Fibroblast of peridontal ligament (primary cell): ENCODE data around the gene PSME3IP1.
"Not testable (repeated sequence)": the region's sequence is repeated elsewhere in the genome, so short reads cannot be mapped to it uniquely, and the experiment has no call there.

Experiments used
- DNase-seq: peaks from one replicate; pipeline ENCODE4 v3.0.0-alpha.2; 2010; ENCODE audit errors: extremely low read depth

PSME3IP1 gene

GRCh38 chr16:57185945-57186871 lies at the start of gene PSME3IP1, which contains the start of gene RSPRY1:
PSME3IP1 (minus strand) TSS chr16:57186039; CDS start chr16:57173854, 12,185 bp downstream.
RSPRY1 (plus strand) TSS chr16:57186329; CDS start chr16:57204659, 18,330 bp downstream.
- DNase-seq: peak; percentile 99

- DNase-seq: peak; percentile 40
These were observed 49.5 kb upstream of the PSME3IP1 start for GRCh38 chr16:57235128-57236021.

- DNase-seq: no peak
These were observed 48.9 kb upstream of the PSME3IP1 start for GRCh38 chr16:57234707-57235092.

GRCh38 chr16:57233944-57234706 lies 48.3 kb upstream of the PSME3IP1 start:
- DNase-seq: no peak

GRCh38 chr16:57231821-57232350 lies 46.0 kb upstream of the PSME3IP1 start:
- no peak for DNase-seq

- DNase-seq: no peak
These were observed 43.2 kb upstream of the PSME3IP1 start for GRCh38 chr16:57229079-57229478.

- DNase-seq: no peak
These were observed 41.1 kb upstream of the PSME3IP1 start for GRCh38 chr16:57226701-57227621.

GRCh38 chr16:57225978-57226377 lies 40.1 kb upstream of the PSME3IP1 start:
- no peak for DNase-seq

- DNase-seq: no peak
These were observed 39.0 kb upstream of the PSME3IP1 start for GRCh38 chr16:57224651-57225335.

GRCh38 chr16:57223057-57223456 lies 37.2 kb upstream of the PSME3IP1 start:
- no peak for DNase-seq

GRCh38 chr16:57216968-57217367 lies 31.1 kb upstream of the PSME3IP1 start:
- no peak for DNase-seq

- DNase-seq: peak; percentile 49
These were observed 27.6 kb upstream of the PSME3IP1 start for GRCh38 chr16:57213462-57213861.

- DNase-seq: no peak
These were observed 23.9 kb upstream of the PSME3IP1 start for GRCh38 chr16:57209780-57210179.

GRCh38 chr16:57208926-57209325 lies 23.1 kb upstream of the PSME3IP1 start:
- no peak for DNase-seq

GRCh38 chr16:57204675-57205074 lies 18.8 kb upstream of the PSME3IP1 start:
- DNase-seq: no peak

GRCh38 chr16:57203451-57203850 lies 17.6 kb upstream of the PSME3IP1 start:
- DNase-seq: no peak

- no peak for DNase-seq
These were observed 16.5 kb upstream of the PSME3IP1 start for GRCh38 chr16:57202095-57202886.

GRCh38 chr16:57200926-57201325 lies 15.1 kb upstream of the PSME3IP1 start:
- DNase-seq: not testable (repeated sequence)

GRCh38 chr16:57200321-57200720 lies 14.5 kb upstream of the PSME3IP1 start:
- DNase-seq: not testable (repeated sequence)
